ENCODE data around the gene MFF.

MFF gene

DNA sequence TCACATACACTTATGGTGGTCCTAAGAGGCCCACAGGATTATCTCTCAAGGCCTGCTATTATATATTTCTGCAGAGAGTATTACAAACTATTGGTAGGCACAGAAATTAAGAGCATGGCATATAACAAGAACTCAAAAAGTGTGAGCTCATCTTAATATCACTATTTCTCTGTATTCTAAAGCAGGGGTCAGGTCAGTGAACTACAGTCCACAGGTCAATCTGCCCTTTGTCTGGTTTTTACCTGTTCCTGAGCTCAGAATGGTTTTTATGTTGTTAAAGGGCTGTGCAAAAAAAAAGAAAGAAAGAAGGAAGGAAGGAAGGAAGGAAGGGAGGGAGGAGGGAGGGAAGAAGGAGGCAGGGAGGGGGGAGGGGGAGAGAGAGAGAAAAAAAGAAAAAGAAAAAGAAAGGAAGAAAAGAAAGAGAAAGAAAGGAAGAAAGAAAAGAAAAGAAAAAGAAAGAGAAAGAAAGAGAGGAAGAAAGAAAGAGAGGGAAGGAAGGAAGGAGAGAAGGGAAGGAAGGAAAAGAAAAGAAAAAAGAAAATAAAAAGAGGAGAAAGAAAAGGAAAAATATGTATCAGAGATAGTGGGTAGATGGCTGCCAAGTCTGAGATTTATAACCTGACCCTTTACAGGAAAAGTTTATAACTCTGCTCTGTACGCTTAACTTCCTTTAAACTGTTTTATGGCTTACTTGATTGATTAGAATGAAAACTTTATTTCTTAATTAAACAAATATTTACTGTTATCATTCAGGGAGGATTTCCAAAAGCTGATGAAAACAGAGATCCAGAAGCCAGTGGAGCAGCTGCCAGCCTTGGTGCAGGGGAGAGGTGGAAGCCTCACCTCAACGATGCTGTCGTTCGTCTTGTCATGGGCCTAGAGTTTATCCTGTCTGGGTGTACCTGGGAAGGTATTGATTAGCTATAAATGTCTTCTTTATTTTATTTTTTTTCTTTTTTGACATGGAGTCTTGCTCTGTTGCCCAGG, 73.9 kb downstream of the MFF start:
- Mint-ChIP-seq H3K9me3 (no peaks in the 10 kb centered on the region), H3K4me1 (no peaks in the 10 kb centered on the region), H3K36me3 (ENCODE audit: low read depth) (no peaks in the 10 kb centered on the region), H3K27ac (no peak overlapping the region), H3K27me3 (ENCODE audit: low read depth) (peaks cover 4% of the 10 kb centered on the region), H3K4me3 (no peak overlapping the region)
- TF ChIP-seq, protein P1, sequence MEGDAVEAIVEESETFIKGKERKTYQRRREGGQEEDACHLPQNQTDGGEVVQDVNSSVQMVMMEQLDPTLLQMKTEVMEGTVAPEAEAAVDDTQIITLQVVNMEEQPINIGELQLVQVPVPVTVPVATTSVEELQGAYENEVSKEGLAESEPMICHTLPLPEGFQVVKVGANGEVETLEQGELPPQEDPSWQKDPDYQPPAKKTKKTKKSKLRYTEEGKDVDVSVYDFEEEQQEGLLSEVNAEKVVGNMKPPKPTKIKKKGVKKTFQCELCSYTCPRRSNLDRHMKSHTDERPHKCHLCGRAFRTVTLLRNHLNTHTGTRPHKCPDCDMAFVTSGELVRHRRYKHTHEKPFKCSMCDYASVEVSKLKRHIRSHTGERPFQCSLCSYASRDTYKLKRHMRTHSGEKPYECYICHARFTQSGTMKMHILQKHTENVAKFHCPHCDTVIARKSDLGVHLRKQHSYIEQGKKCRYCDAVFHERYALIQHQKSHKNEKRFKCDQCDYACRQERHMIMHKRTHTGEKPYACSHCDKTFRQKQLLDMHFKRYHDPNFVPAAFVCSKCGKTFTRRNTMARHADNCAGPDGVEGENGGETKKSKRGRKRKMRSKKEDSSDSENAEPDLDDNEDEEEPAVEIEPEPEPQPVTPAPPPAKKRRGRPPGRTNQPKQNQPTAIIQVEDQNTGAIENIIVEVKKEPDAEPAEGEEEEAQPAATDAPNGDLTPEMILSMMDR (IDR thresholded peaks at IDR 0.05; ENCODE audit: unreplicated experiment in 3 of 3) = no peak

DNA sequence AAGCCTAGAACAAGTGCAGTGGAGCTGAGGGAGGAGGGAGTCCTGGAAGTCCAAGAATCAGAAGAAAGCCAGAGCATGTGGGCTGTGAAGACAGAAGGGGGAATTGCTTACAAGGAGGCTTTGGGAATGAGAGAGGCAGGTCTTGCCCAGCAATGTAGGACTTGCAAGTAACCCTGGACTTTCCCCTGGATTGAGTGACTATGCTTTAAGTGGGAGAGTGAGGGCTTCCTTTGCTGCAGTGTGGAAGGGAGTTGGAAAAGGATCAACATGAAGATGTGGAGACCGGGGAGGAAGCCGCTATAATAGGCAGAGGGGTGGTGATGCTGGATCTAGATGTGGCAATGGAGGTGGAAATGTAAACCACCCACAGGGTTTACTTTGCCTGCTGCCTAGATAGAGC, 76.5 kb downstream of the MFF start:
- no peak overlapping the region for H3K27ac Mint-ChIP-seq
- H3K36me3 Mint-ChIP-seq (ENCODE audit: low read depth) = no peaks in the 10 kb centered on the region
- H3K9me3 Mint-ChIP-seq = no peaks in the 10 kb centered on the region

DNA sequence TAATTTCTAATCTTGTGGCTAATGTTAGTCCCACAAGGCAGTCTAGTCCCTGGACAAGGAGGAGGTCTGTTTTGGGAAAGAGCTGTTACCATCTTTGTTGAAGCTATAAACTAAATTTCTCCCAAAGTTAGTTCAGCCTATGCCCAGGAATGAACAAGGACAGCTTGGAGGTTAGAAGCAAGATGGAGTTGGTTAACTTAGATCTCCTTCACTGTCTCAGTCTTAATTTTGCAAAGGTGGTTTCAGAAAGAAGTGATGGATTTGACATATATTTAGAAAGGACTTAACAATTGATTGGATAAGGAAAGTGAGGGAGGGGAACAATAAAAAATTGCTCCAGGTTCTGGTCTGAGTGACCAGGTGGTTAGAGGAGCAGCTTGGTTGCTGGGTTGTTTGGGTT, 77.3 kb downstream of the MFF start:
- Mint-ChIP-seq H3K27ac (no peak overlapping the region), H3K9me3 (no peaks in the 10 kb centered on the region), H3K4me3 (no peak overlapping the region), H3K36me3 (ENCODE audit: low read depth) (no peaks in the 10 kb centered on the region), H3K4me1 (peaks cover 15% of the 10 kb centered on the region), H3K27me3 (ENCODE audit: low read depth) (peaks cover 4% of the 10 kb centered on the region)
- TF ChIP-seq, protein P1 (IDR thresholded peaks at IDR 0.05; ENCODE audit: unreplicated experiment in 3 of 3) = no peak

More for the DNA sequence above, 76.5 kb downstream of the MFF start:
- TF ChIP-seq, protein P1 (IDR thresholded peaks at IDR 0.05; ENCODE audit: unreplicated experiment in 3 of 3) = no peak
- no peak overlapping the region for H3K4me3 Mint-ChIP-seq
- peaks cover 4% of the 10 kb centered on the region for H3K27me3 Mint-ChIP-seq (ENCODE audit: low read depth)
- H3K4me1 Mint-ChIP-seq = peaks cover 8% of the 10 kb centered on the region

DNA sequence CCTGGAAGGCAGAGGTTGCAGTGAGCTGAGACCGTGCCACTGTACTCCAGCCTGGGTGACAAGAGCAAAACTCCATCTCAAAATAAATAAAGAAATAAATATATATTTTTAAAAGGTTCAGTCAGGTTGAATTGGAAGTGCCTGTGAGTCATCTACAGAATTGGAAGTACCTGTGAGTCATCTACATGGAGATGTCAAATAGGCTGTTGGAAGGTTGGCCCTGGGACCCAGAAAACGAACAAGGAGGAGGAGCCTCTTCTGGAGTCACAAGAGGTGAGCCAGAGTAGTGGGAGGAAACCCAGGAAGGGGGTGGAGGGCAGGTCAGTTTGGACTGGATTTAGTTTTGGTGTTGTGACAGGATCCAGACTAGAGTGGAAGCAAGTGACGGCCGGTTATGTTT, 77.9 kb downstream of the MFF start:
- H3K4me1 Mint-ChIP-seq = peaks cover 21% of the 10 kb centered on the region
- no peaks in the 10 kb centered on the region for H3K9me3 Mint-ChIP-seq
- TF ChIP-seq, protein P1 (IDR thresholded peaks at IDR 0.05; ENCODE audit: unreplicated experiment in 3 of 3) = no peak
- no peak overlapping the region for H3K4me3 Mint-ChIP-seq
- no peaks in the 10 kb centered on the region for H3K36me3 Mint-ChIP-seq (ENCODE audit: low read depth)
- no peak overlapping the region for H3K27ac Mint-ChIP-seq
- peaks cover 4% of the 10 kb centered on the region for H3K27me3 Mint-ChIP-seq (ENCODE audit: low read depth)

DNA sequence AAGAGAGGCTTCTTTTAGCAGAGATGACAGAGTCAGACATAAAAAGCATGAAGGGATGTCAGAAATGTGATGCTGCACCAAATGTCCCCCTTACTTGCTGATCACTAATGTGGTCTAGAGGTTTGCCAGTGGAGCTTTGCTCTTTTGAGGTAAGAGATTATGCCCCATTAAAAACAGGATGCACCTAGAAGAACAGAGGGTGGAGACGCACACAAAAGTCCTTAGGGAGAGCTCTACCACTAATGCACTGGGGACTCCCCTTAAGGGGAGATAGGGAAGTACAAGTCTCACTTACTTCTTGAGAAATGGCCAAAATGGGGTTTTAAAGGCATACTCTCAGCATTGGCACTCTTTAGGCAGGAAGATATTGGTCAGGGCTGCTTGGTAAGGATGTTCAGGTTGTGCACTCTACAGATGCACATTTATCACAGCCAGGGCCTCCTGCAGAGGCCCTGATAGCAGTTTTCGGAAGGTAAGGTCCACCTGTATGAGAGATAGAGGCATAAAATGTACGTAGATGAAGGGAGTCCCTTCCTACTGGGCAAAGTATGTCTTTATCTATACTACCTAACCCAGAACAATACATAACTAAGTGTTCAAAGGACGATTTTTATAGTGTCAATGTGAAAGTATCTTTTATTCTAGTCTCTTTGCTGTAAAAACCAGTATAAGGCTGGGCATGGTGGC, 79.7 kb downstream of the MFF start:
- Mint-ChIP-seq H3K4me3 (no peak overlapping the region), H3K27me3 (ENCODE audit: low read depth) (peaks cover 4% of the 10 kb centered on the region), H3K36me3 (ENCODE audit: low read depth) (no peaks in the 10 kb centered on the region), H3K9me3 (no peaks in the 10 kb centered on the region), H3K4me1 (peaks cover 23% of the 10 kb centered on the region), H3K27ac (no peak overlapping the region)
- TF ChIP-seq, protein P1 (IDR thresholded peaks at IDR 0.05; ENCODE audit: unreplicated experiment in 3 of 3) = no peak

All from nephron (organoid).